ENCODE results near the gene GALNT12. TPM values are rescaled to one million over a fixed set of nuclear protein-coding genes. Genes with fewer than 3 reads are reported as not detected.

GALNT12 gene
- total RNA-seq, 2 donors from 2014 or later = 9.0 to 10.2 TPM

DNA sequence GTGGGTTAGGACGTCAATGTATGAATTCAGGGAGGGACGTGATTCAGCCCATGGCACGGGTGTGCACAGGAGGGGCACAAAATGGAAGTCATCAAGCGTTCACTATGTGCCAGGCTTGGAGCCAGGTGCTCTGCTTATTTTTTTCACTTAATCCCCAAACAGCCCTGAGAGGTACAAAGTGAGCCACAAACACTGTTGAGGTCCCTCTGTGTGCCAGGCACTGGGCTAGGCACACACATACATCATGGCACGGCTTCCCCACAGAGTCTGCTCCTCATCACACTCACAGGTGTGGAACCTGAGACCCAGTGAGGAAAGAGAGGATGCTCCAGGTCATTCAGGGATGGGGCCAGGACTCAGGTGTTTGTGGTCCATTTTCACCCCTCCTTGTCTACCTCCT lies 68.1 kb downstream of the GALNT12 start:
- H3K36me3 ChIP-seq = no peaks in the 10 kb centered on the region
- 87% methylated on average over 5 of the region's 5 CpGs for WGBS
- no peak for TF ChIP-seq POLR2A (IDR thresholded peaks at IDR 0.05)
- TF ChIP-seq CTCF (IDR thresholded peaks at IDR 0.05) = no peak
- no peak for TF ChIP-seq POLR2AphosphoS5 (IDR thresholded peaks at IDR 0.05)
- no peak overlapping the region for H3K27ac ChIP-seq
- no peak overlapping the region for H3K4me3 ChIP-seq
- no peaks in the 10 kb centered on the region for H3K4me1 ChIP-seq (replicated peaks)
- intact Hi-C loops (cut with DNase I) = no loop called here
- H3K27me3 ChIP-seq (replicated peaks; ENCODE audit: insufficient read depth) = no peaks in the 10 kb centered on the region
- no peak for DNase-seq (ENCODE audit: low spot score)
- no peaks in the 10 kb centered on the region for H3K9me3 ChIP-seq

- Histone ChIP-seq H3K27ac (no peak overlapping the region), H3K4me1 (replicated peaks) (no peaks in the 10 kb centered on the region), H3K4me3 (no peak overlapping the region), H3K27me3 (replicated peaks; ENCODE audit: insufficient read depth) (no peaks in the 10 kb centered on the region), H3K9me3 (no peaks in the 10 kb centered on the region), H3K36me3 (no peaks in the 10 kb centered on the region)
- 69% methylated on average over 6 of the region's 6 CpGs for WGBS
- DNase-seq (ENCODE audit: low spot score) = no peak
- intact Hi-C loops (cut with DNase I) = no loop called here
- TF ChIP-seq POLR2A (IDR thresholded peaks at IDR 0.05) (no peak), CTCF (IDR thresholded peaks at IDR 0.05) (no peak), POLR2AphosphoS5 (IDR thresholded peaks at IDR 0.05) (no peak)
Measured at GRCh38 chr9:98877311-98877710, 69.8 kb downstream of the GALNT12 start.

DNA sequence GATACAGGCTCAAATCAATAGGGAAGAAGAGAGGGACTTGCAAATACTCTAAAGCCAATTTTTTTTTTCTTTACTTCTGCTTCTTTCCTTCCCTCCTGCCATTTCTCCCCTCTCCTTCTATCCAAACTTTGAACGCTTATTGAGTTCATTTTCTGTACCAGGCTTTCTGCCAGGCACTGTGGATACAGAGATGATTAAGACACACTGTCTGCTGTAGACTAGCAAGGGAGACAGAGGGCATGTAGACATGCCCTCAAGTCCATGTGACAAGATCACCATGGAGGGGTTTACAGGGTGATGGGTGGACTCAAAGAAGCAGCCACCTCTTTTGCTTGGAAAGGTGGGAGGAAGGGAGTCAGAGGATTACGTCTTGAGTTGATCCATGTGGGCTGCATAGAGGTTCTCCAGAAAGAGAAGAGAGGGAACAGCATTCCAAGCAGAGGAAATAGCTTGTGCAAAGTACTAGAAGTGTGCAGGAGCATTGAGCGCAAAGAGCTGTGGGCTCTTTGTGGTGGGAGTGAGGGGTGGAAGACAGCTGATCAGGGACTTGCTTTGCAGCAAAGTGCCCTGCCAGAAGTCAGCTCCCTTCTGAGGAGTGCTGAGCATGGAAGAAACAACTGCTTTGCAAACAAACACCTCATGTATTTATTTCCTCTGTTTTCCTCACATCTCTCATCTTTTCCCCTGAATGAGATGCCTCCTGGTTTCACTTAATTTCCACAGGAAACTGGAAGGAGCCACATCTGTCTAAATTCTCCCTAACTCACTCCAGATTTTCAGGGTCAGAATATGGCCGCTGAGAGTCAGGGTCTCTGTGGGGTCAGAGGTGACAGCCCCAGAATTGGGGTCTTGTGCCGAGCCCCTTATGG lies 71.9 kb downstream of the GALNT12 start:
- Histone ChIP-seq H3K9me3 (no peaks in the 10 kb centered on the region), H3K36me3 (no peaks in the 10 kb centered on the region), H3K27me3 (replicated peaks; ENCODE audit: insufficient read depth) (no peaks in the 10 kb centered on the region), H3K4me1 (replicated peaks) (no peaks in the 10 kb centered on the region), H3K27ac (no peak overlapping the region), H3K4me3 (no peak overlapping the region)
- 82% methylated on average over 5 of the region's 5 CpGs for WGBS
- no peak for TF ChIP-seq CTCF (IDR thresholded peaks at IDR 0.05)
- no peak for TF ChIP-seq POLR2A (IDR thresholded peaks at IDR 0.05)
- TF ChIP-seq POLR2AphosphoS5 (IDR thresholded peaks at IDR 0.05) = no peak
- intact Hi-C loops (cut with DNase I) = no loop called here
- DNase-seq (ENCODE audit: low spot score) = no peak

DNA sequence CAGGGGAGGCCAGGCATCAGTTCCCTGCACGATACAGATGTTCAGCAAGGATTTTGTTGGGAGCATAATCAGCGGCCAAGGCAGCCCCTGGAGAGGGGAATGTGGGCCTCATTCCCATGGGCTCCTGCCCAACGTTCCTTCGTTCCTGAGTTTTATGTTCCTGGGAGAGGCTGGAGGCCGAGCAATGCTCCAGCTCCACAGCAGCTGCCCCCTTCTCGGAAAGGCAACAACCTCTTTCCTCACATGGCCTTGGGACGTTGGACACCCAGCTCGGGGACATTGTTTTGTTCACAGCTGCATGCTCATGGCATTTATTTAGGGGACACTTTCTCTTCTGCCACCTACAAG lies 72.5 kb downstream of the GALNT12 start:
- no peak overlapping the region for H3K27ac ChIP-seq
- TF ChIP-seq CTCF (IDR thresholded peaks at IDR 0.05) (no peak), POLR2AphosphoS5 (IDR thresholded peaks at IDR 0.05) (no peak), POLR2A (IDR thresholded peaks at IDR 0.05) (no peak)
- WGBS = 59% methylated on average over 8 of the region's 8 CpGs

More for the DNA sequence above, 72.5 kb downstream of the GALNT12 start:
- Histone ChIP-seq H3K4me3 (no peak overlapping the region), H3K27me3 (replicated peaks; ENCODE audit: insufficient read depth) (no peaks in the 10 kb centered on the region), H3K9me3 (no peaks in the 10 kb centered on the region), H3K4me1 (replicated peaks) (no peaks in the 10 kb centered on the region), H3K36me3 (no peaks in the 10 kb centered on the region)
- no peak for DNase-seq (ENCODE audit: low spot score)
- intact Hi-C loops (cut with DNase I) = no loop called here

Measured in prostate gland (tissue), 2 donors.